ENCODE data around the gene TXNRD2.

TXNRD2 gene

GRCh38 chr22:19957445-19957844 is 15.8 kb upstream of the TXNRD2 start:
- no peak overlapping the region for H3K9ac ChIP-seq (ENCODE audit: low read length)

GRCh38 chr22:19955241-19956128 is 13.9 kb upstream of the TXNRD2 start:
- Histone ChIP-seq H3K4me1 (ENCODE audit: low read length) (no peaks in the 10 kb centered on the region), H3K36me3 (replicated peaks; ENCODE audit: insufficient read depth, low read length) (no peaks in the 10 kb centered on the region), H3K4me2 (ENCODE audit: low read depth, low read length) (no peak overlapping the region), H3K27me3 (replicated peaks; ENCODE audit: insufficient read depth, low read length) (no peaks in the 10 kb centered on the region), H3F3A (ENCODE audit: insufficient read depth, low read length) (no peaks in the 10 kb centered on the region), H3K9me3 (replicated peaks; ENCODE audit: insufficient read depth, low read length) (no peaks in the 10 kb centered on the region), H3K9me2 (replicated peaks; ENCODE audit: insufficient read depth, low read length) (no peaks in the 10 kb centered on the region), H4K20me1 (ENCODE audit: insufficient read depth, low read length) (no peaks in the 10 kb centered on the region), H3K4me3 (ENCODE audit: low read length) (no peak overlapping the region), H3K9ac (ENCODE audit: low read length) (no peak overlapping the region), H3K79me2 (ENCODE audit: low read length) (no peaks in the 10 kb centered on the region), H2AFZ (ENCODE audit: low read length) (no peak overlapping the region), H3K27ac (ENCODE audit: low read length) (no peak overlapping the region)
- TF ChIP-seq CTCF (IDR thresholded peaks at IDR 0.05; ENCODE audit: low read length): no peak
- no peak for DNase-seq

More at GRCh38 chr22:19957445-19957844, 15.8 kb upstream of the TXNRD2 start:
- no peaks in the 10 kb centered on the region for H3K9me3 ChIP-seq (replicated peaks; ENCODE audit: insufficient read depth, low read length)
- H3K36me3 ChIP-seq (replicated peaks; ENCODE audit: insufficient read depth, low read length): no peaks in the 10 kb centered on the region
- no peak overlapping the region for H3K4me3 ChIP-seq (ENCODE audit: low read length)
- H3K27me3 ChIP-seq (replicated peaks; ENCODE audit: insufficient read depth, low read length): no peaks in the 10 kb centered on the region
- H3K27ac ChIP-seq (ENCODE audit: low read length): no peak overlapping the region
- peaks cover under 1% of the 10 kb centered on the region; the same call in 1 of the 2 replicates for H3K4me1 ChIP-seq (ENCODE audit: low read length)
- H3K4me2 ChIP-seq (ENCODE audit: low read depth, low read length): no peak overlapping the region
- no peaks in the 10 kb centered on the region for H4K20me1 ChIP-seq (ENCODE audit: insufficient read depth, low read length)
- TF ChIP-seq EZH2 (optimal IDR thresholded peaks at IDR 0.05; ENCODE audit: low read depth, low read length) (no peak), EZH2phosphoT487 (IDR thresholded peaks at IDR 0.05; ENCODE audit: low read length) (no peak), CTCF (IDR thresholded peaks at IDR 0.05; ENCODE audit: low read length) (no peak)
- H3F3A ChIP-seq (ENCODE audit: insufficient read depth, low read length): no peaks in the 10 kb centered on the region
- no peaks in the 10 kb centered on the region for H3K79me2 ChIP-seq (ENCODE audit: low read length)
- H2AFZ ChIP-seq (ENCODE audit: low read length): no peak overlapping the region
- no peak for DNase-seq
- no peaks in the 10 kb centered on the region for H3K9me2 ChIP-seq (replicated peaks; ENCODE audit: insufficient read depth, low read length)

GRCh38 chr22:19951346-19951745 is 9.7 kb upstream of the TXNRD2 start:
- Histone ChIP-seq H3K4me2 (ENCODE audit: low read depth, low read length) (no peak overlapping the region), H3K36me3 (replicated peaks; ENCODE audit: insufficient read depth, low read length) (no peaks in the 10 kb centered on the region), H3K4me1 (ENCODE audit: low read length) (no peaks in the 10 kb centered on the region), H3K9me3 (replicated peaks; ENCODE audit: insufficient read depth, low read length) (no peaks in the 10 kb centered on the region), H3K9me2 (replicated peaks; ENCODE audit: insufficient read depth, low read length) (no peaks in the 10 kb centered on the region), H3K9ac (ENCODE audit: low read length) (no peak overlapping the region), H3K27ac (ENCODE audit: low read length) (no peak overlapping the region), H2AFZ (ENCODE audit: low read length) (no peak overlapping the region), H3F3A (ENCODE audit: insufficient read depth, low read length) (no peaks in the 10 kb centered on the region), H3K79me2 (ENCODE audit: low read length) (no peaks in the 10 kb centered on the region), H4K20me1 (ENCODE audit: insufficient read depth, low read length) (no peaks in the 10 kb centered on the region), H3K27me3 (replicated peaks; ENCODE audit: insufficient read depth, low read length) (no peaks in the 10 kb centered on the region), H3K4me3 (ENCODE audit: low read length) (no peak overlapping the region)
- DNase-seq: no peak
- no peak for TF ChIP-seq EZH2phosphoT487 (IDR thresholded peaks at IDR 0.05; ENCODE audit: low read length)
- no peak for TF ChIP-seq EZH2 (optimal IDR thresholded peaks at IDR 0.05; ENCODE audit: low read depth, low read length)
- no peak for TF ChIP-seq CTCF (IDR thresholded peaks at IDR 0.05; ENCODE audit: low read length)

Measured in MM.1S (cell line).